A204.1 (cell line): ENCODE results near the gene NDUFS5.
A peak's percentile ranks its signal among the peaks of the same experiment; 100 is the strongest.
"Not testable (repeated sequence)": the region's sequence is repeated elsewhere in the genome, so short reads cannot be mapped to it uniquely, and the experiment has no call there.

Experiments used
- FAIRE-seq: peaks from 2 replicates; lab custom pipeline; 2012; peaks lifted over from hg19 to GRCh38; lab: Jason Lieb, UNC

NDUFS5 gene

GRCh38 chr1:39026051-39026865, at the start of gene NDUFS5:
NDUFS5 (plus strand) TSS chr1:39026350; CDS start chr1:39028725, 2,375 bp downstream.
- peak; percentile 60 for FAIRE-seq

GRCh38 chr1:38977399-38978244, 48.5 kb upstream of the NDUFS5 start:
- FAIRE-seq, result not testable (repeated sequence)

- not testable (repeated sequence) for FAIRE-seq
Measured at GRCh38 chr1:38978245-38978542, 48.0 kb upstream of the NDUFS5 start.

DNA sequence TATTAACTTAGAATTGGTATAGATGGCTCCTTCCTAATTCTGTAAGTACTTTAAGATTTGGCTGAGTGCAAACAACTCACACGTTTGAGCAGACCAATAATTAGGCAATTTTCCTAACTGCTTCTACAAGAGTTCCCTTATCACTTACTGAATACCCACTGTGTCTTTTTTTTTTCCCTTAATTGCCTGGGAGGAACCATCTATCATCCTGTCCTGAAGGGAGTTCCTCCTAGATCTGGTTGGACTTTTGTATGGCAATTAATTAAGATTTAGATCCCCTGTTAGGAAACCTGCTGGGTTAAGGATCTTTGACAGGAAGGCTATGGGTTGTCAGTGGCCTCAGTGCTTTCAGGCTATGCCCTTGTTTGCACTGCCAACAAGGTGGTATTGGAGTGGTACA, 46.8 kb upstream of the NDUFS5 start:
- not testable (repeated sequence) for FAIRE-seq

DNA sequence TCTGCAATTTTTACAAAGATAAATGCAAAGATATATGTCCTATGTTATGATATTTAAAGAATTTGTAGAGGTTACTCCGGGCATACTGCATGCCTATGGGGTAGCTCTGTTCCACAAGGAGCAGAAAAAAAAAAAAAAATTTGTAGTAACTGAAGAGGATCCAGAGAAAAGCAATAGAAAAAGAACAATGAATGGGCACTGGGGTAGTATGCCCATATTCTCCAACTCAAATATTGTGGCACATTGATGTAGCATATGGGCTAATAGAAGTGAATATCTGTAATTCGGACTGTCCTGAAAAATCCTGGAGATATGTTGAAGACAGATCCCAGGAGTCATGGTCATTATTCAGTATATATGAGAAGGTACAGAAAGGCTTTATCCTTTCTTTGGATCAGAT, 36.2 kb upstream of the NDUFS5 start:
- FAIRE-seq, result no peak

DNA sequence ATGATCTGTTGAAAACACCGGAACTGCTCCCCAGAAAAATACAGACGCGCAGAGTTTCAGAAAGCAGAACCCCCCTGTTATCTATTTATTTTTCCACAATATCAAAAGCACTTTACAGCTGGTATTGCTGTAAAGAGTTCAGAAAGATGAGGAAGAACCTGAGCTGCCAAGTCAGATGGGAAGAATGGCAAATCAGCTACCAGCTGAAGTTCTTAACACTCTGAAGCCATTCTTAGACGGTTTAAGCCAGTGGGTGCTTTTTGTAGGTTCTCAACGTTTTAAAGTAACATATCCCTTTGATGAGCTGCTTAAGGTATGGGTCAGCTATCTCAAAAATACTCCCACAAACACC, 35.8 kb upstream of the NDUFS5 start:
- peak; percentile 11 for FAIRE-seq

- no peak for FAIRE-seq
Measured at GRCh38 chr1:38990738-38991637, 35.2 kb upstream of the NDUFS5 start, which contains the start of gene AKIRIN1. AKIRIN1 (plus strand) TSS chr1:38991276; CDS start chr1:38991381, 105 bp downstream.

- no peak for FAIRE-seq
Measured at GRCh38 chr1:38991638-38992411, 34.3 kb upstream of the NDUFS5 start.

DNA sequence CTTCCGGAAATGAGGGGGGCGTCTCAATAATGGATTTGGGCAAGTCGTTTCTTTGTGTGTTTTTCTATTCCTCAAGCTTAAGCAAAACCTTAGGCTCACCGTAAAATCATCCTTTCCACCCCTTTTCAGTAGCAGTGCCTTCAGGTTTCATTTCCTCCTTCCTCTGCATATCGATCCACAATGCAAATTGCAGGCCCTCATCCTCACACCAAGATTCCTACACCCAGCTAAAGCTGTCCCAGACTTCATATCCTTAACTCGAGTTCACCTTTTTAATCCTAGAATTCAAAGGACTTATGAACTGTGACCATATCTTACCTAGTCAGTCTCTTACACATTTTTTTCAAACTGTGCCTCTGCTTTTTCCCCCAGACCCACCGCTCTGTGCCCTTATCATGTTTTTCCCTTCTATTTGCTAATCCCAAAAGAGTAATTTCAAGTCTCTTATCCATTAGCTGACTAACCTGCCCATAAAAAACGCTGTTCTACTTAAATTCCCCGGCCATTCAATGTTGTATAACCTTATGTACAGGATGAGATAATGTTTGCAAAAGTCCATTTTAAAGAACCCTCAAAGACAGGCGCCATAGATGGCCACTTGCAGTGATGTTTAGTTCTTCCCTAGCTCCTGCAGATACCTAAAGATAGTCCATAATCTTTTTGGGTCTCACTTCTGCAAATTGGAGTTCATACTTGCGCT, 33.6 kb upstream of the NDUFS5 start:
- no peak for FAIRE-seq

DNA sequence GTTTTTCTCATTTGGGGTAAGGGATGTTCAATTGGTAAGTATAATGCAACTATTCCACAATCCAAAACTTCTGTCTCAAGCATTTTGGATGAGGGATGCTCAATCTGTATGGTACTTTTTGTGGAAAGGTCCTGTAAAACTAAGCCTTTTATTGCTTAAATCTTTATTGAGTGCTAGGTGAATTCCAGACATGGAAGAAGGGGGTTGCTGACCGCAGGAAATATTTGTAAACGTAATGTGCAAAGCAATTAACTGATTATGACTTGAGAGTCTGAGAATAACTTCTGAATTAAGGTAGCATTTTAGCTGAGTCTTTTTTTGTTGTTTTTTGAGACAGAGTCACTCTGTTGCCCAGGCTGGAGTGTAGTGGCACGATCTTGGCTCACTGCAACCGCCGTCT, 32.0 kb upstream of the NDUFS5 start:
- FAIRE-seq, result no peak

DNA sequence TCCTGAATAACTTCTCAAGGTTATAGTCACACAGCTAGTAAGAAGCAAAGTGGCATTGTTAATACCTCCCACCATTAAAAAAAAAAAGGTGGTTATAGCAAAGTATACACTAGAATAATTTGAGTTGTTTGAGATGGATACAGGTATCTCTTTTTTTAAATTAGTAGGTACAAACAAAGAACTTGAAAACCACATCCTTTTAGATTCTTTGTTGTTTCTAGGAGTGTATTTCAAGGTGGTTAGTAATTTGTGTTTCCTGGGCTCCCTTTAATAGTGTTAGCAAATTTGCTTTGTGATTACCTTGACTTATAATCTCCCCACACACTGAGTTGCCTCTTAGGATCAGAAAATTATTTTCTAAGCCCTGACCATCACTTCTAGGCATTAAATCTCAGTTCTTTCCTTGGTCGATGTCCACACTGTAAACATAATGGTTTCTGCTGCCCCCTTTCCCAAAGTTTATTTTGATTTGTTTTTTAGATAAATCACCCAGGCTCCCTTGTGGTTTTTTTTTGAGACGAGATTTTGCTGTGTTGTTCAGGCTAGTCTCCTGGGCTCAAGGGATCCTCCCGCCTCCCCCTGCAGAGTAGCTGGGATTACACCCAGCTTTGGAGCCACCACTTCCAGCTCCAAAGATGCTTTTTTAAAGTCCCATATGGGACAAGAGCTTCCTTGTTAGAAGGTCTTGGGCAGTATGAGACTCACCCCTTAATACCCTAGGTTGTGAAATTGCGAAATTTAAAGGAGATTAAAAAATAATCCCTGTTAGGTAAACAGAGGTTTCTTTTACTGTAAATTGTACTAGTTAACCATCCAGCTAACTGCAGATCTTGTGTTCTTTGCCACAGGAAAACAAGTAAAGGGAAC, 28.9 kb upstream of the NDUFS5 start:
- no peak for FAIRE-seq

GRCh38 chr1:38997901-38998190, 28.3 kb upstream of the NDUFS5 start:
- FAIRE-seq, result no peak

GRCh38 chr1:39001516-39002421, 24.4 kb upstream of the NDUFS5 start:
- FAIRE-seq, result no peak

GRCh38 chr1:39003281-39003680, 22.9 kb upstream of the NDUFS5 start:
- no peak for FAIRE-seq

DNA sequence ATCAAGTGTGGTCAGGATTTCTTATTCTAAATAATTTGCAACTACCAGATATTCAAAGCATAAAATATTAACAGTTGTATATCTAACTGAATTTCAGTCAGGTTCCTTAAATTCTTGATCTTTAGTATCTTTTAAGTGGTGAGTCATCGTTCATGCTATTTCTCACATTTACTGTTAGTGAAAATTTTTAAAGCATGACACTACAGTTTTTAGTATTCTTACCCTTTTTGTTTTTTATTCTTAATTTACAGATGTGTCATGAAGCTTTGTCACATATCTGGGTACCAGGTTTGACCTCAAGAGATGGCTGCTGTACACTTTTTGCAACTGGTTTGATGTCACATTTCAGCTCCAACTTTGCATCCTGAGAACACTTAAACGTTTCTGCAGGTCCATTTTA, 22.4 kb upstream of the NDUFS5 start:
- peak; percentile 23 for FAIRE-seq

- FAIRE-seq, result no peak
Measured at GRCh38 chr1:39006287-39006686, 19.9 kb upstream of the NDUFS5 start.

- no peak for FAIRE-seq
Measured at GRCh38 chr1:39006726-39007645, 19.2 kb upstream of the NDUFS5 start.

- not testable (repeated sequence) for FAIRE-seq
Measured at GRCh38 chr1:39014956-39015355, 11.2 kb upstream of the NDUFS5 start.
